ENCODE measurements around the gene TMEM62. TPM values are rescaled to one million over a fixed set of nuclear protein-coding genes. Genes with fewer than 3 reads are reported as not detected.

TMEM62 gene
- polyA plus RNA-seq, 1 donor (not counting 4 experiments of a cell fraction or from before 2014, with no cell fraction given) = 5.5 TPM

DNA sequence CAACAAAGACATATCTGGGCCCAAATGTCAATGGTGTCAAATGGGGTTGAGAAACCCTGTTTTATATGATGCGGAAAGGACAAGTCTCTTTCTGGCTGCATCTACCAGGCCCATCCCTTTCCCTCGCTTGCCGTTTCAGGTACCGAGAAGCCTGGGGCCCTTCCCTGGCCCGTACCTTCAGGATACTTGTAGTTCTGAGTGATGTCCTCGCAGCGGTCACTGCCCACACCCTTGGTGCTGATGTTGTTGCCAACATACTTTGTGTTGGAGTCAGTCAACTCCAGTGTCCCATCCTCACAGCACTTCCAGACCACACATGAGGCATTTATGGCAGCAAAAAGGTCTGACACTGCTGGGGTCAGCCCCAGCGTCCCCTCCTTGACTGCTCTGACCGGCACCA is 73.6 kb downstream of the TMEM62 start:
- Histone ChIP-seq H3K27ac (ENCODE audit: control insufficient read depth, insufficient read depth, low read length) (no peak overlapping the region), H3K4me2 (ENCODE audit: control insufficient read depth, extremely low read depth, insufficient read depth, low read depth, low read length) (no peak overlapping the region), H3K4me3 (ENCODE audit: control insufficient read depth in 2 of 3, extremely low read depth in 1 of 3, insufficient read depth in 2 of 3, low read depth in 1 of 3, low read length in 3 of 3) (no peak overlapping the region), H3K79me2 (ENCODE audit: control insufficient read depth, insufficient read depth, low read length) (no peaks in the 10 kb centered on the region), H3K9me1 (ENCODE audit: control insufficient read depth, extremely low read depth, insufficient read depth, low read length) (no peaks in the 10 kb centered on the region), H3K4me1 (ENCODE audit: control insufficient read depth, extremely low read depth, insufficient read depth, low read length) (no peaks in the 10 kb centered on the region), H3K27me3 (ENCODE audit: control insufficient read depth, extremely low read depth, insufficient read depth, low read length) (peaks cover 23% of the 10 kb centered on the region), H3K9me3 (ENCODE audit: control insufficient read depth, low read depth, low read length) (no peaks in the 10 kb centered on the region), H3K36me3 (ENCODE audit: control insufficient read depth in 2 of 2, extremely low read depth in 1 of 2, insufficient read depth in 2 of 2, low read length in 2 of 2) (no peaks in the 10 kb centered on the region), H4K20me1 (ENCODE audit: control insufficient read depth, extremely low read depth, insufficient read depth, low read length) (no peaks in the 10 kb centered on the region), H3K9ac (ENCODE audit: control insufficient read depth, extremely low read depth, insufficient read depth, low read length) (no peak overlapping the region), H2AFZ (ENCODE audit: control insufficient read depth, low read length) (no peak overlapping the region)
- no peak for FAIRE-seq
- TF ChIP-seq, protein P1, sequence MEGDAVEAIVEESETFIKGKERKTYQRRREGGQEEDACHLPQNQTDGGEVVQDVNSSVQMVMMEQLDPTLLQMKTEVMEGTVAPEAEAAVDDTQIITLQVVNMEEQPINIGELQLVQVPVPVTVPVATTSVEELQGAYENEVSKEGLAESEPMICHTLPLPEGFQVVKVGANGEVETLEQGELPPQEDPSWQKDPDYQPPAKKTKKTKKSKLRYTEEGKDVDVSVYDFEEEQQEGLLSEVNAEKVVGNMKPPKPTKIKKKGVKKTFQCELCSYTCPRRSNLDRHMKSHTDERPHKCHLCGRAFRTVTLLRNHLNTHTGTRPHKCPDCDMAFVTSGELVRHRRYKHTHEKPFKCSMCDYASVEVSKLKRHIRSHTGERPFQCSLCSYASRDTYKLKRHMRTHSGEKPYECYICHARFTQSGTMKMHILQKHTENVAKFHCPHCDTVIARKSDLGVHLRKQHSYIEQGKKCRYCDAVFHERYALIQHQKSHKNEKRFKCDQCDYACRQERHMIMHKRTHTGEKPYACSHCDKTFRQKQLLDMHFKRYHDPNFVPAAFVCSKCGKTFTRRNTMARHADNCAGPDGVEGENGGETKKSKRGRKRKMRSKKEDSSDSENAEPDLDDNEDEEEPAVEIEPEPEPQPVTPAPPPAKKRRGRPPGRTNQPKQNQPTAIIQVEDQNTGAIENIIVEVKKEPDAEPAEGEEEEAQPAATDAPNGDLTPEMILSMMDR (optimal IDR thresholded peaks at IDR 0.05 in 1 of 3, IDR thresholded peaks at IDR 0.05 in 1 of 3, conservative IDR thresholded peaks at IDR 0.05 in 1 of 3; ENCODE audit: extremely low read depth in 1 of 3, insufficient read depth in 2 of 3, low read length in 3 of 3) = no peak
- TF ChIP-seq EZH2 (IDR thresholded peaks at IDR 0.05; ENCODE audit: low read length) = no peak
- DNase-seq (ENCODE audit: low read depth, low spot score) = no peak
- dilution Hi-C loops (cut with MboI; ENCODE audit: extremely low pct_ligation_motif_present, low sequenced_read_pairs) = no loop called here

DNA sequence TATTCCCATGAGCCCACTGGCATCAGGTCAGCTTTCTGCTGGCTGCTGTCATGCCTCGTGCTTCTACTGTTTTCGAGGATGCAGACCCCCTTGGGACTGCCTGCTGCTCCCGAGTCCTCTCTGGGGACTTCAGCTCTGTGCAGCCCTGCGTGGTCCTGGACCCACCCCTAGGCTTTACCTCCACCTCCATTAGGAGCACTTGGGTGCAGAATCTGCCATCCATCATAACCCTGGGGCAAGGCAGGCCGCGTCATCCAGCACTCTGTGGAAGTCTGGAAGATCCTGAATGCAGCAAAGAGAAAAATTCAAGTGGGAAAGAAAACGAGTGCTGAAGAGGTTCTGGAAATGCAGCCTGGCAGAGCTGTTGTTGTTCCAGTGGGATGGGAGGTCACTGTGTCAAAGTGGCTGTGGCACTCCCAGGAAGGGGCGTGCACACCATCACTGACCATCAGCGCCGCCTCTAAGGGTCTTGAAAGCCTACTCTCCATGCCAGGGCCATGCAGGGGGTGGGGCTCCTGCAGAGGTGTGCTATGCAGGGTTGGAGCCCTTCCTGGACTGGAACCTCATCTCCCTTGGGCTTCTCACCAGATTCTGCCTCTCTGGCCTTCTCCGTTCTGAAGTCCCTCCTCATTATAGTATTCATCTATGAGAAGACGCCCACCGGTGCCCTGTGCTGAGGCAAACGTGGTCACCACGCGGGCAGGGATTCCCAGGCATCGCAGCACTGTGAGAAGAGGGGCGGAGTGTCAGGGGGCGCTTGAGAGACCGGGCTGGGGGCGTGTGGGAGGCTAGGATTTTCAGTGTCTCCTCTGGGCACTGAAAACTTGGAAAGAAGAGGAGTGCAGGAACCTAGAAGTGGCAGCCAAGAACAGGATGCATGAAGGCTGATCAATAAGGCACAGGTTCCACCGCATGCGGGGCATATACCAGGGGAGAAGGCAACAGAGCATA is 74.9 kb downstream of the TMEM62 start:
- Histone ChIP-seq H3K79me2 (ENCODE audit: control insufficient read depth, insufficient read depth, low read length) (no peaks in the 10 kb centered on the region), H3K27ac (ENCODE audit: control insufficient read depth, insufficient read depth, low read length) (no peak overlapping the region), H3K9me3 (ENCODE audit: control insufficient read depth, low read depth, low read length) (no peaks in the 10 kb centered on the region), H3K9me1 (ENCODE audit: control insufficient read depth, extremely low read depth, insufficient read depth, low read length) (no peaks in the 10 kb centered on the region), H3K4me2 (ENCODE audit: control insufficient read depth, extremely low read depth, insufficient read depth, low read depth, low read length) (no peak overlapping the region), H2AFZ (ENCODE audit: control insufficient read depth, low read length) (no peak overlapping the region), H3K4me3 (ENCODE audit: control insufficient read depth in 2 of 3, extremely low read depth in 1 of 3, insufficient read depth in 2 of 3, low read depth in 1 of 3, low read length in 3 of 3) (no peak overlapping the region), H3K36me3 (ENCODE audit: control insufficient read depth in 2 of 2, extremely low read depth in 1 of 2, insufficient read depth in 2 of 2, low read length in 2 of 2) (no peaks in the 10 kb centered on the region), H3K9ac (ENCODE audit: control insufficient read depth, extremely low read depth, insufficient read depth, low read length) (no peak overlapping the region), H4K20me1 (ENCODE audit: control insufficient read depth, extremely low read depth, insufficient read depth, low read length) (no peaks in the 10 kb centered on the region), H3K27me3 (ENCODE audit: control insufficient read depth, extremely low read depth, insufficient read depth, low read length) (peaks cover 23% of the 10 kb centered on the region), H3K4me1 (ENCODE audit: control insufficient read depth, extremely low read depth, insufficient read depth, low read length) (no peaks in the 10 kb centered on the region)
- dilution Hi-C loops (cut with MboI; ENCODE audit: extremely low pct_ligation_motif_present, low sequenced_read_pairs) = no loop called here
- DNase-seq (ENCODE audit: low read depth, low spot score) = no peak
- TF ChIP-seq EZH2 (IDR thresholded peaks at IDR 0.05; ENCODE audit: low read length) = no peak
- TF ChIP-seq, protein P1 (optimal IDR thresholded peaks at IDR 0.05 in 1 of 3, IDR thresholded peaks at IDR 0.05 in 1 of 3, conservative IDR thresholded peaks at IDR 0.05 in 1 of 3; ENCODE audit: extremely low read depth in 1 of 3, insufficient read depth in 2 of 3, low read length in 3 of 3) = no peak
- FAIRE-seq = no peak
